Transverse colon (tissue), 4 donors: ENCODE measurements around the gene PAX7. TPM values are rescaled to one million over a fixed set of nuclear protein-coding genes. Genes with fewer than 3 reads are reported as not detected.
"Not testable (repeated sequence)": the region's sequence is repeated elsewhere in the genome, so short reads cannot be mapped to it uniquely, and the experiment has no call there.

ENCODE experiments used
- DNase-seq: peaks from one replicate; pipeline ENCODE4 v3.0.0-alpha.2; 2019
- H3K27ac ChIP-seq, 4 donors: fragments of 200-600 bp; sonication (generic); 2 replicates each; pipeline ENCODE4 v1.5.1; 2016 to 2018; ENCODE audit warnings: inconsistent platforms in 4 of 4
- H3K27me3 ChIP-seq: fragments of 200-600 bp; sonication (generic); 2 replicates; pipeline ENCODE4 v1.5.1; 2017; ENCODE audit warnings: inconsistent platforms
- H3K36me3 ChIP-seq, 4 donors: fragments of 200-600 bp; sonication (generic); 2 replicates each; pipeline ENCODE4 v1.5.1; 2017 to 2019; ENCODE audit warnings: inconsistent platforms in 4 of 4
- H3K4me1 ChIP-seq, 4 donors: fragments of 200-600 bp; sonication (generic); 2 replicates each; pipeline ENCODE4 v1.5.1; 2017 to 2020; ENCODE audit warnings: inconsistent platforms in 4 of 4
- H3K4me3 ChIP-seq, 4 donors: fragments of 200-600 bp; sonication (generic); 1 replicate in 1 of 4; 2 replicates in 3 of 4; pipeline versions ENCODE4 v1.5.1 to v1.6.1; 2017 to 2019; ENCODE audit warnings: inconsistent platforms in 4 of 4
- H3K9me3 ChIP-seq, 2 donors: fragments of 200-600 bp; sonication (generic); 2 replicates each; pipeline ENCODE4 v1.5.1; 2017 to 2019; ENCODE audit warnings: inconsistent platforms in 2 of 2
- EP300 ChIP-seq: sonication (generic); formaldehyde crosslinking; IDR thresholded peaks from one replicate; pipeline ENCODE4 v1.6.1; 2017; ENCODE audit warnings: antibody characterized with exemption, low read depth
- POLR2A ChIP-seq: fragments of 450-650 bp; IDR thresholded peaks from one replicate; pipeline ENCODE4 v1.6.1; 2016; ENCODE audit warnings: antibody characterized with exemption, mild to moderate bottlenecking, moderate library complexity
- POLR2AphosphoS5 ChIP-seq, 3 donors: sonication (generic); formaldehyde crosslinking; IDR thresholded peaks; one replicate each; pipeline ENCODE4 v1.6.1; 2016; ENCODE audit warnings: antibody characterized with exemption in 3 of 3
- WGBS, 2 donors: methylation state at CpG; one replicate each; pipeline ENCODE4 v1.1.5; 2018; ENCODE audit warnings: low coverage in 1 of 2; 5-methylcytosine and 5-hydroxymethylcytosine counted together
- in situ Hi-C, 4 donors: fragments of 200-750 bp; cut with MboI; loops; one replicate each; pipeline versions ENCODE4 v1.15.0 to v1.15.1; 2017; ENCODE audit warnings: low sequenced_read_pairs in 3 of 4, low pct_ligation_motif_present in 1 of 4, low pct_unique_long_range_greater_than_20kb in 1 of 4
- intact Hi-C: fragments of 100-400 bp; cut with DNase I; formaldehyde crosslinking; loops from one replicate; pipeline ENCODE4 v1.15.1; 2023; ENCODE audit warnings: low total_unique reads
- total RNA-seq, 4 donors: library from RNA; depleted of rRNA; stranded (reverse); fragments of >200 nt; gene quantifications; one replicate each; pipeline ENCODE4 v1.1.0, GENCODE V29; 2016
- TF ChIP-seq, protein P1 (sequence below), 5 experiments: fragments of 200-600 bp in 3 of 5; fragments of 450-650 bp in 2 of 5; sonication (generic) in 3 of 5; IDR thresholded peaks; 1 replicate in 2 of 5; 2 replicates in 3 of 5; pipeline ENCODE4 v1.5.1; 2016 to 2017; ENCODE audit warnings: antibody characterized with exemption in 5 of 5, inconsistent platforms in 3 of 5, mild to moderate bottlenecking in 2 of 5, moderate library complexity in 1 of 5

PAX7 gene
- total RNA-seq, 4 donors from 2014 or later = not detected

DNA sequence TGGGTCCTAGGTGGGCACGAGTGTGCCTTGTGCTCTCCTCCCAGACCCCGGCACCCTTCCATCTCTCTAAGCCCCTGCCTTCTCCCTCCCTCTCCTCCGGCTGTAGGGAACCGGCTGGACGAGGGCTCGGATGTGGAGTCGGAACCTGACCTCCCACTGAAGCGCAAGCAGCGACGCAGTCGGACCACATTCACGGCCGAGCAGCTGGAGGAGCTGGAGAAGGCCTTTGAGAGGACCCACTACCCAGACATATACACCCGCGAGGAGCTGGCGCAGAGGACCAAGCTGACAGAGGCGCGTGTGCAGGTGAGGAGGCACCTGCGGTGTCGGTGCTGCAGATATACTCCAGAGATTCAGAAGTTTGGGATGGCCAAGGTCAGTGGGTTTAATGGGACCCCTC is 61.0 kb downstream of the PAX7 start:
- WGBS, 2 donors = 84% methylated on average over 20 of the region's 20 CpGs; no CpG with 5 or more reads in 1 of the 2 donors
- TF ChIP-seq, protein P1, sequence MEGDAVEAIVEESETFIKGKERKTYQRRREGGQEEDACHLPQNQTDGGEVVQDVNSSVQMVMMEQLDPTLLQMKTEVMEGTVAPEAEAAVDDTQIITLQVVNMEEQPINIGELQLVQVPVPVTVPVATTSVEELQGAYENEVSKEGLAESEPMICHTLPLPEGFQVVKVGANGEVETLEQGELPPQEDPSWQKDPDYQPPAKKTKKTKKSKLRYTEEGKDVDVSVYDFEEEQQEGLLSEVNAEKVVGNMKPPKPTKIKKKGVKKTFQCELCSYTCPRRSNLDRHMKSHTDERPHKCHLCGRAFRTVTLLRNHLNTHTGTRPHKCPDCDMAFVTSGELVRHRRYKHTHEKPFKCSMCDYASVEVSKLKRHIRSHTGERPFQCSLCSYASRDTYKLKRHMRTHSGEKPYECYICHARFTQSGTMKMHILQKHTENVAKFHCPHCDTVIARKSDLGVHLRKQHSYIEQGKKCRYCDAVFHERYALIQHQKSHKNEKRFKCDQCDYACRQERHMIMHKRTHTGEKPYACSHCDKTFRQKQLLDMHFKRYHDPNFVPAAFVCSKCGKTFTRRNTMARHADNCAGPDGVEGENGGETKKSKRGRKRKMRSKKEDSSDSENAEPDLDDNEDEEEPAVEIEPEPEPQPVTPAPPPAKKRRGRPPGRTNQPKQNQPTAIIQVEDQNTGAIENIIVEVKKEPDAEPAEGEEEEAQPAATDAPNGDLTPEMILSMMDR (IDR thresholded peaks at IDR 0.05) = no peak
- TF ChIP-seq POLR2A (no peak), EP300 (no peak), POLR2AphosphoS5 (IDR thresholded peaks at IDR 0.05) (no peak)

DNA sequence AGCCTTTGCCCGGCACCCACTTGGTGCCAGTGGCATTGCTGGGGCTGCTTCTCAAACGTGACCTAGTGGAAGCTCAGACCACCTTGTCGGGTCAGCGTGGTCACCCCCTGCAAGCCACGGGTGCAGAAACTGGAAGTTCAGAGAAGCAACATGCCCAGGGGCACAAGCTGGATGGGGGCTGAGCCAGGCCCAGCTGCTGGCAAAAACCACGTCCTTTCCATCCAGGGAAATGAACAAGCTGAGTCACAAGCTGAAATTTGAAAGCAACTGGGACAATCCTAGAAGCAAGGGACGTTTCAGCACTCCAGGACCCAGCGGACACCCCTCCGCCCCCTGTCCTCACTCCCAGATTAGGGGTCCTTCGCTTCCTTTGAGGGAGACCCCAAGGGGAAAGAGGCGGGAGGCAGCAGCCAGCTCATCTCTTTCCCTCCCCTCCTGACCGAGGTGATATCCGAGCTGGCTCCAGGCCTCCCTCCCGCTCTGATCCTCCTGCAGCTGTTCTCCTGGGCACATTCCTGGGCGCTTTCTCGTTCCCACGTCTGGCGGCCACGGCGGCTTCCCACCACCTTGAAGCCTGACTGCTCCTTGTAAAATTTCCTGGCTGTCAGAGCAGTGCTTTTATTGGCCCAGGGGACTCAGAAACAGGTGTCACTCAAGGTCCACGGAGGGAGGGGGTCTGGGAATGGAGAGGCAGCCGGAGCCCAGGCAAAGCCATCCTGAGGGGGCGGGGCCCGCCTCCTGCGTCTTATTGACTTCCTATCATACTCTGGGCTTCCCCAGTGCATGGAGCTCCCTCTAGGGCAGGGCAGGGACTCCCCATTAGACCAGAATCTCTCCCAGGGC is 62.8 kb downstream of the PAX7 start:
- H3K36me3 ChIP-seq = no peaks in the 10 kb centered on the region
- no peak for DNase-seq
- no peaks in the 10 kb centered on the region for H3K9me3 ChIP-seq
- TF ChIP-seq, protein P1 (IDR thresholded peaks at IDR 0.05) = no peak
- no peak for TF ChIP-seq POLR2A
- TF ChIP-seq POLR2AphosphoS5 (IDR thresholded peaks at IDR 0.05) = no peak
- TF ChIP-seq EP300 = no peak
- no peak overlapping the region for H3K4me3 ChIP-seq
- no peaks in the 10 kb centered on the region for H3K4me1 ChIP-seq
- WGBS, 2 donors = 37 to 60% methylated on average over 3 to 25 of the region's 25 CpGs
- peaks cover 77% of the 10 kb centered on the region for H3K27me3 ChIP-seq
- no peak overlapping the region for H3K27ac ChIP-seq
- intact Hi-C loops = no loop called here
- in situ Hi-C loops = no loop called here

More for the DNA sequence above, 61.0 kb downstream of the PAX7 start:
- Histone ChIP-seq H3K36me3 (no peaks in the 10 kb centered on the region), H3K4me1 (no peaks in the 10 kb centered on the region), H3K27me3 (peaks cover 68% of the 10 kb centered on the region), H3K27ac (no peak overlapping the region), H3K4me3 (no peak overlapping the region), H3K9me3 (no peaks in the 10 kb centered on the region)
- no peak for DNase-seq
- intact Hi-C loops = no loop called here
- in situ Hi-C loops = no loop called here

DNA sequence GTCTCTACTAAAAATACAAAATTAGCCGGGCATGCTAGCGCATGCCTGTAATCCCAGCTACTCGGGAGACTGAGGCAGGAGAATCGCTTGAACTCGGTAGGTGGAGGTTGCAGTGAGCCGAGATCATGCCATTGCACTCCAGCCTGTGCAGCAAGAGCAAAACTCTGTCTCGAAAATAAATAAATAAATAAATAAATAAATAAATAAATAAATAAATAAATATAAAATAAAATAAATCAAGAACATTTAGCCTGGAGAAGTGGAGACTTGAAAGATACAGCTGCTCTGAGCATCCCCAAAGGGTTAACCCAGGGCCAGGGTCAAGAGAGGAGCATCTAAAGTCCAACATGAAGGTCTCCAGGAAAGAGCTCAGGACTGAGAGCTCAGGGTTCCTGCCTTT is 63.6 kb downstream of the PAX7 start:
- H3K4me3 ChIP-seq, H3K36me3 ChIP-seq, H3K4me1 ChIP-seq, in situ Hi-C loops, DNase-seq, H3K27ac ChIP-seq, H3K9me3 ChIP-seq, intact Hi-C loops: not testable (repeated sequence)
- H3K27me3 ChIP-seq = peaks cover 85% of the 10 kb centered on the region
- 79 to 89% methylated on average over 3 to 7 of the region's 7 CpGs for WGBS, 2 donors

DNA sequence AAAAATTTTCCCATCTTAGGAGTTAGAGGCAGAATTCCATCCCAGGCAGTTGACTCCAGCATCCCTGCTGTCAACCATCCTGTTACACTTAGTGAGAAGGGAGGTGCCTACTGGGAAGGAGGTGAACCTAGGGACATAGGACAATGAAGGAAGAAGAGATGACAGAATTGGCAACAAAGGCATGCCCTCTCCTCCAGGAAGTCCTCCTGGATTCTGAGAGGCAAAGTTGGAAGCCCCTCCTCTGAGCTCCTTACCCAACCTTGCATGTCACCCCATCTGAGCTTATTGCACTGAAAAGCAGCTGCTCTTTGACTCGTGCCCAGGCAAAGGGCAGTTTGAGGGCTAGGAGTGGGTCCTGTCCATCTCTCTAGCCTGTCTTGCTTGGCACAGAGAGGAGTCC is 66.9 kb downstream of the PAX7 start:
- H3K4me3 ChIP-seq = no peak overlapping the region
- in situ Hi-C loops = no loop called here
- H3K27ac ChIP-seq = no peak overlapping the region
- no peak for TF ChIP-seq EP300
- TF ChIP-seq POLR2AphosphoS5 (IDR thresholded peaks at IDR 0.05) = no peak
- TF ChIP-seq, protein P1 (IDR thresholded peaks at IDR 0.05) = no peak
- no peak for TF ChIP-seq POLR2A
- H3K9me3 ChIP-seq = no peaks in the 10 kb centered on the region
- no peaks in the 10 kb centered on the region for H3K36me3 ChIP-seq
- intact Hi-C loops = no loop called here
- peaks cover 89% of the 10 kb centered on the region for H3K27me3 ChIP-seq
- DNase-seq = no peak
- 35 to 80% methylated on average over 1 of the region's 1 CpG for WGBS, 2 donors
- no peaks in the 10 kb centered on the region for H3K4me1 ChIP-seq

DNA sequence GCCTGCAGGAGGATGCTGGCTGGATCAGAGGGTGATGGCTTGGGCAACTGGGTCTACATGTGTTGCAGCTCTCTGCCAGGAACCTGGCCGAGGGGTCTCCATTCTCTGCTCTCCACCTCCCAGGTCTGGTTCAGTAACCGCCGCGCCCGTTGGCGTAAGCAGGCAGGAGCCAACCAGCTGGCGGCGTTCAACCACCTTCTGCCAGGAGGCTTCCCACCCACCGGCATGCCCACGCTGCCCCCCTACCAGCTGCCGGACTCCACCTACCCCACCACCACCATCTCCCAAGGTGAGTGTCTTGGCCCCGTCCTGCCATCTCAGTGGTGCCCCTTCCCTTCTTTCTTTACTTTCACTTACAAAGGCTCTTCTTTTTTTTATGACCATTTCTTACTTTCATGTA is 69.9 kb downstream of the PAX7 start:
- Histone ChIP-seq H3K9me3 (no peaks in the 10 kb centered on the region), H3K27ac (no peak overlapping the region), H3K36me3 (no peaks in the 10 kb centered on the region), H3K4me3 (no peak overlapping the region), H3K27me3 (peaks cover 90% of the 10 kb centered on the region), H3K4me1 (no peaks in the 10 kb centered on the region)
- in situ Hi-C loops (no loop called here), intact Hi-C loops (no loop called here)
- WGBS, 2 donors = 83 to 91% methylated on average over 4 to 12 of the region's 12 CpGs
- DNase-seq = no peak
- no peak for TF ChIP-seq EP300
- TF ChIP-seq, protein P1 (IDR thresholded peaks at IDR 0.05) = no peak
- no peak for TF ChIP-seq POLR2A
- no peak for TF ChIP-seq POLR2AphosphoS5 (IDR thresholded peaks at IDR 0.05)
